Jurkat, Clone E6-1 (cell line): ENCODE results near the gene RBM33.
"Not testable (repeated sequence)": the region's sequence is repeated elsewhere in the genome, so short reads cannot be mapped to it uniquely, and the experiment has no call there.

Source experiments
- DNase-seq: peaks from one replicate; pipeline ENCODE4 v3.0.0-alpha.2; 2011; ENCODE audit warnings: low read depth, low spot score
- H3K4me3 ChIP-seq: 2 replicates; pipeline ENCODE4 v1.5.1; 2011; ENCODE audit warnings: mild to moderate bottlenecking, low read length, control low read depth, moderate library complexity

The RBM33 gene

GRCh38 chr7:155809332-155809946 is 165.0 kb downstream of the RBM33 start:
- H3K4me3 ChIP-seq = no peak overlapping the region
- no peak for DNase-seq

GRCh38 chr7:155809947-155810769 is 165.7 kb downstream of the RBM33 start:
- H3K4me3 ChIP-seq = no peak overlapping the region
- no peak for DNase-seq

GRCh38 chr7:155810770-155811559 is 166.5 kb downstream of the RBM33 start:
- no peak for DNase-seq
- H3K4me3 ChIP-seq = no peak overlapping the region

GRCh38 chr7:155811560-155811894 is 167.1 kb downstream of the RBM33 start:
- no peak overlapping the region for H3K4me3 ChIP-seq
- DNase-seq = no peak

GRCh38 chr7:155811895-155812761 is 167.7 kb downstream of the RBM33 start, which contains the start of gene SHH:
Gene SHH (minus strand): TSS chr7:155812463. CDS start chr7:155812122, 341 bp downstream.
- DNase-seq = no peak
- no peak within 1 kb of the TSS for H3K4me3 ChIP-seq

- H3K4me3 ChIP-seq = no peak overlapping the region
- DNase-seq = no peak
Observed at GRCh38 chr7:155813125-155813524, 168.7 kb downstream of the RBM33 start.

- DNase-seq = no peak
- no peak overlapping the region for H3K4me3 ChIP-seq
Observed at GRCh38 chr7:155813546-155814315, 169.3 kb downstream of the RBM33 start.

GRCh38 chr7:155814316-155815276 is 170.1 kb downstream of the RBM33 start:
- DNase-seq = no peak
- no peak overlapping the region for H3K4me3 ChIP-seq

GRCh38 chr7:155815332-155816191 is 171.1 kb downstream of the RBM33 start:
- no peak overlapping the region for H3K4me3 ChIP-seq

GRCh38 chr7:155816192-155816508 is 171.7 kb downstream of the RBM33 start:
- no peak for DNase-seq
- no peak overlapping the region for H3K4me3 ChIP-seq

More at GRCh38 chr7:155815332-155816191, 171.1 kb downstream of the RBM33 start:
- DNase-seq = no peak

GRCh38 chr7:155816996-155817395 is 172.5 kb downstream of the RBM33 start:
- no peak overlapping the region for H3K4me3 ChIP-seq
- no peak for DNase-seq

GRCh38 chr7:155817515-155817914 is 173.1 kb downstream of the RBM33 start:
- not testable (repeated sequence) for H3K4me3 ChIP-seq, DNase-seq

- no peak for DNase-seq
Observed at GRCh38 chr7:155818154-155818819, 173.8 kb downstream of the RBM33 start.

GRCh38 chr7:155818820-155819168 is 174.3 kb downstream of the RBM33 start:
- no peak for DNase-seq
- no peak overlapping the region for H3K4me3 ChIP-seq

More at GRCh38 chr7:155818154-155818819, 173.8 kb downstream of the RBM33 start:
- no peak overlapping the region for H3K4me3 ChIP-seq

- no peak for DNase-seq
- H3K4me3 ChIP-seq = no peak overlapping the region
Observed at GRCh38 chr7:155819186-155819585, 174.7 kb downstream of the RBM33 start.

- H3K4me3 ChIP-seq = no peak overlapping the region
- no peak for DNase-seq
Observed at GRCh38 chr7:155820246-155820645, 175.8 kb downstream of the RBM33 start.
